DMS 273 (cell line): Measurements from ENCODE around the gene FAM110A.
"Not testable (repeated sequence)": the region's sequence is repeated elsewhere in the genome, so short reads cannot be mapped to it uniquely, and the experiment has no call there.

ENCODE experiments used
- DNase-seq: peaks from one replicate; lab custom pipeline; 2025; ENCODE audit not compliant: unreplicated experiment; lab: John Stamatoyannopoulos, UW

FAM110A gene

DNA sequence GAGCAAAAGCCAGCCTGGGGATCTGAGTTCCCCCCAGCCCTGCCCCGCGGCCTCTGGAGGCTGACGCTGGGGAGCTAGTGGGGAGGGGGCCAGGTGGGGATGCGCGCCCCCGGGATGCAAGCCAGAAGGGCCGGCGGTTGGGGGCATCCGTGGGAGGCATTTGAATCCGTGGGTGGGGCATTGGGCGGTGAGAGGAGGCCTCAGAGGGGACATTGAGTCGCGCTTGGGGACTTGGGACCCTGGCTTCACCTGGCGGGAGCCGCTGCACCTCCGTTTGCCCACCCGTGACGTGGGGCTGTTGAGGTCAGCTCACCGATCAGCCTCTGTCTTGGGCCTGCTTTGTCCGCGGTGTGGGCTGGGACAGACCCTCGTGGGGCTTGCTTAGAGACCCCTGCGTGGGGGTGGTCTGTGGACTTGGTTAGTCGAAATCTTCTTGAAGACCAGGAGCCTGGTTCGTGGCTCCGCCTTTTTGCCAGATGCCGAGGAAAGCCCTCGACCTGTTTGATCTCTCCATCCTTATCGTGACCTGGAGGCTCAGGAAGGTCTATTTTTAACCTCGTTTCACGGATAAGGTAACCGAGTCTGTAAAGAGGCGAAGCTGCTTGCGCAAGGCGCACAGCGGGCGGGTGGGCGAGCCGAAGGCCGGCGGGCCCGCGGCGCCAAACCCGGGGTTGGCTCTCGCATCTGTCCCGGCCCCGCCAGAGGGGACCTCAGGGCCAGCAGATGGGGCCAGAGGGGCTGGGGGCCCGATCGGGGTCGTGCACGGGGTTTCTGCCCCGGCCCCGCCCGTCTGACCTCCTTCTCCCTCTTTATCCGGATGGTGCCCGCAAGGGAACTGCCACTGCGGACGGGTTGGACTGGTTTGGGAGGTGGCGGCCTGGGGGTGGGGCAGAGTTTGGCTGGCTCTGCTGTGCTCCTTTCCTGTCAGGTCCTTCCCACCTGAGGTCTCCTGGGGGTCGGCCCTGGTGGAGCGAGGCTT, 8.3 kb downstream of the FAM110A start:
- no peak for DNase-seq

DNA sequence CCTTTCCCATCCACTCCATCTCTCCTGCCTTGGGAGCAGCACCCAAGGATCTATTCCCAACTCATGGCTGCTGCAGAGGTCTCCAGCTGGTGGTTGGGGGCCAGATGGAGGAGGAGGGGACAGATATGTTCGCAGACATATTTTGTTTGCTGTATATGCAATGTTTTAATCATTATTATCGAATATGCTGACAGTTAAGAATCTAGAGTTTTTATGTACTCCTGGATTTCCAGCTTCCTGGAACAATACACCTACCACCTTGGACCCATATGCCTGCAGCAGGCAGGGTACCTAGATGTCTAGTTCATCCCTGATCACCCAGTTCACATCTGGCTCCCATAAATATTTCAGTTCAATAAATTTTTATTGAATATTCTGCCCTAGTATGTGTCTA, 9.0 kb downstream of the FAM110A start:
- no peak for DNase-seq

DNA sequence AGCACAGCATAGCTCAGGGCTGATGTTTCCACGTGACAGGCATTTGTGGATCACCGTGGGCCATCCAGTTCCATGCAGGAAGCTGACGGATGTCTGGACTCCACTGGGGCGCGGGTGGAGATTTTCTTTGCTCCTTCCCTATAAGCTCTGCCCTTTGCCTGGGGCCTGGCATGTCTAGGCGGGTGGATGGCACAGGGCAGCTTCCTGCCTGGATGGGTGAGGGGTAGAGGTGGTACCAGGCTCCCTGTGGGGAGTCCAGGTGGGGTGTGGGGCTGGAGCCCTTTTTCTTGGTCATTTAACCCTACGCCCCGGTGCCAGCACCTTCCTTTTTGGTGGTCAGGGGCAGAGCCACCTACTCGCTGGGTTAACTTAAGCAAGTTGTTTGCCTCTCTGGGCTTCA, 10.4 kb downstream of the FAM110A start:
- no peak for DNase-seq

DNA sequence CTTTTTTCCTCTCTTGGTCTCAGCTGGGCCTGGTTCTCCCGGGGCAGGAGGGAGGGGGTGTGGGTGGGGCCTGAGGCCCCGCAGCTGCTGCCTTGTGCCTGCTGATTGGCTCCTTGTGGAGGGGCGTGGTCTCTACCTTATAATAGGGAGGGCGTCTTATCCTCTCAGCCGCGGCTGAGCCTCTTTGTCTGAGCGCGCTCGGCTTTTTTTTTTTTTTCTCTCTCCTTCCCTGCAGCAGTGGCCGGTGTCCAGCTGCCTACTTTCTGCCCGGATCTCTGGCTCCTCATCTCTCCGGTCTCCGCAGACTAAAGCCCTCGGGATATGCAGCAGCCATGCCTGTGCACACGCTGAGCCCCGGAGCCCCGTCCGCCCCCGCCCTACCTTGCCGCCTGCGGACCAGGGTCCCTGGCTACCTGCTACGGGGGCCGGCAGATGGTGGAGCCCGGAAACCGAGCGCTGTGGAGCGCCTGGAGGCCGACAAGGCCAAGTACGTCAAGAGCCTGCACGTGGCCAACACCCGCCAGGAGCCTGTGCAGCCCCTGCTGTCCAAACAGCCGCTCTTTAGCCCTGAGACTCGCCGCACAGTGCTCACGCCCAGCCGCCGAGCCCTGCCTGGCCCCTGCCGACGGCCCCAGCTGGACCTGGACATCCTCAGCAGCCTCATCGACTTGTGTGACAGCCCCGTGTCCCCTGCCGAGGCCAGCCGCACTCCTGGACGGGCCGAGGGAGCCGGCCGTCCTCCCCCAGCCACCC, 11.1 kb downstream of the FAM110A start:
- peak; percentile 96 for DNase-seq

DNA sequence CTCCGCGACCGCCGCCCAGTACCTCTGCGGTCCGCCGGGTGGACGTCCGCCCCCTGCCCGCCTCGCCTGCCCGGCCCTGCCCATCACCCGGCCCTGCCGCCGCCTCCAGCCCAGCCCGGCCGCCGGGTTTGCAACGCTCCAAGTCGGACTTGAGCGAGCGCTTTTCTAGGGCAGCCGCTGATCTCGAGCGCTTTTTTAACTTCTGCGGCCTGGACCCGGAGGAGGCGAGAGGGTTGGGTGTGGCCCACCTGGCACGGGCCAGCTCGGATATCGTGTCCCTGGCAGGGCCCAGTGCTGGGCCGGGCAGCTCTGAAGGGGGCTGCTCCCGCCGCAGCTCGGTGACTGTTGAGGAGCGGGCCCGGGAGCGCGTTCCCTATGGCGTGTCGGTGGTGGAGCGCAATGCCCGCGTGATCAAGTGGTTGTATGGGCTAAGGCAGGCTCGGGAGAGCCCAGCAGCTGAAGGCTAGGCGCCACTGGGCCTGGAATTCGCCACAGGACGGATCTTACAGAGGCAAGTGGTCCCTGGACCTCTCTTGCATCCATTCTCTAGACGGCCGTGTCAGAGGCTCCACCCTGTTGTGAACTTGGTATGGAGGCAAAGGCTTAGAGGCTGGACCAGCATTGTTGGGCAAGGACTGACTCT, 11.8 kb downstream of the FAM110A start:
- DNase-seq: no peak

DNA sequence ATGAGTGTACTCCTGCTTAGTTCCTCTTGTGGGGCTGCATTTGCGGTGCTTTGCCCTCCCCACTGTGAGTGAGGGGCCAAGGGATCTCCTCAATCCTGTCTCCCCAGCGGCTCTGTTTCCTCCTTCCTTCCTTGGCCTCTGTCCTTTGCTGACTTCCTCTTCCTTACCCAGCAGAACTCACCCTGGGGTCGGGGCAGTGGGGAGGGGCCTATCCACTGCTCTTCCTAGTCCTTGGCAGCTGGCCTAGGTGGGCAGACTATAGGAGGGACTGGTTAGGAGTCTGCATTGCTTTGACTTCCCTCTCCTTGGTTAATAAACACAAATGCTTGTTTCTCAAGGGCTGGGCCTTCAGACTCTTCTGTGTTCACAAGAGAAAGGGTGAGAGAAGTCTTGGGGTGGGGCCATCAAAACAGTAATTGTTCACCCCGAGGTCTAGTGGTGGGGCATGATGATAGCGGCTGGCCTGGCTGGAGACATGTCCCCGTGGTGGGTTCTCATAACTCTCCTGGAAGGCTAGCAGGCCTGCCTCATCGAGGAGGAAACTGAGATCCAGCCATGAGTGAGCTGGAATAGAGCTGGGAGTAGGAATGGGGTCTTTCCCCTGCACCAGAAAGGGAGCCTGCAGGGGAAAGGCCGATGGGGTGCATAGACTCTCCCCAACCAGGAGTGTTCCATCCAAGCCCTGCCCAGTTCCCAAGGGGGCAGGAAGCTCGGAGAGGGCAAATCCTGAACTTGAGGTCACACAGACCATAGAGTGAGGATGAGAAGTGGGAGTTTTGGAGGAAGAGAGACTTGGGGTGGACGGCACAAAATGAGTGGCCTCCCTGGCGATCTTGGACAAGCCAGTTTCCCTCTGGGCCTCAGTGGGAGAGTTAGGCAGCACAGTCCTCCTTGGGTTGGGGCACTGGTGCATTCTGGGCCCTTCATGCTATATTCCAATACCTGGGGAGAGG, 12.7 kb downstream of the FAM110A start:
- DNase-seq: no peak

DNA sequence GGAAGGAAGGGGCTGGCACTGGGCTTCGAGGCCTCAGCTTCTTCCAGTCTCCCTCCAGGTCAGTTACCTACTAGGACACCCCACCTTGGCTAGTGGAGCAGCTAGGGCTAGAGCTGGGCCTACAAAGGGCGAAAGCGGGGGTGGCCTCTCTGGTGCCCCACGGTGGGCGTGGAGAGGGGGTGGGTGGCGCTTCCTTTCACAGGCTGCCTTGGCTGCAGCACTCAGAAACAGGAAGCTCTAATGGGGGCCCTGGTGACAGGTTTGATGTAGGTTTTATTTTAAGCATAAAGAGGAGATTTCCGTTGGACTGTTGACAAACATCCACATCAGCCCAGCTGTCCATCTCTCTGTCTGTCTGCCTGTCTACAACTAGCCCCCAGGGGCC, 13.4 kb downstream of the FAM110A start:
- no peak for DNase-seq

DNA sequence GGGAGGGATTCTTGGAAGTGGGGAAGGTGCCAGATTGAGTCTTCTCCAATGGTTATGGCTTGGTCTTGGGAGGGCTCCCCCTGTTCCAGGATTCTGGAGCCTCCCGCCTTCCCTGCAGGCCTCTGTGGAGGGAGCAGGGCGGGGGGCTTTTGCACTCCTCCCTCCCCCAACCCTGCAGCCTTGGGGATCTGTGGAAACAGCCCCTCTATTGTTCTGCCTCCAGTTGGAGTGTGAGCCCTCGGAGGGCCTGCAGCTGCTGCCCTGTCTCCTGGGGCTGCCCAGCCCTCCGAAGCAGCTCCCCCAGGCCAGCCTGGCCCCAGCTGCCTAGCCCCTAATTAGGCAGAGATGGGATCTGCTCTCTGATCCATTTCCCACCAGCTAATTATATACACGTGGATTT, 14.7 kb downstream of the FAM110A start:
- DNase-seq: peak; percentile 39

DNA sequence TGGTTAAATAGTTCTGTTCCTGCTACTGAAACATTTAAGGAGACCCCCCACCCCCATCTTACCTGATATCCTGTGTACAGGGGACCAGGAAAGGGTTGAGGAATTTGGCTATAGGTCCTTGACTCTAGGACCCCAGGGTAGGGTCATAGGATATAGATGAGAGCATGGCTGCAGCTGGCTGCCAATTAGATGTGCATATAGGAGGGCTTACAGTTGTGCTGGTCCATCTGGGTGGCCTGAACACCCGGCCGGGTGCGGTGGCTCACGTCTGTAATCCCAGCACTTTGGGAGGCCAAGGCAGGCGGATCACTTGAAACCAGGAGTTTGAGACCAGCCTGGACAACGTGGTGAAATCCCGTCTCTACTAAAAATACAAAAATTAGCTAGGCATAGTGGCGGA, 15.2 kb downstream of the FAM110A start:
- DNase-seq: not testable (repeated sequence)

DNA sequence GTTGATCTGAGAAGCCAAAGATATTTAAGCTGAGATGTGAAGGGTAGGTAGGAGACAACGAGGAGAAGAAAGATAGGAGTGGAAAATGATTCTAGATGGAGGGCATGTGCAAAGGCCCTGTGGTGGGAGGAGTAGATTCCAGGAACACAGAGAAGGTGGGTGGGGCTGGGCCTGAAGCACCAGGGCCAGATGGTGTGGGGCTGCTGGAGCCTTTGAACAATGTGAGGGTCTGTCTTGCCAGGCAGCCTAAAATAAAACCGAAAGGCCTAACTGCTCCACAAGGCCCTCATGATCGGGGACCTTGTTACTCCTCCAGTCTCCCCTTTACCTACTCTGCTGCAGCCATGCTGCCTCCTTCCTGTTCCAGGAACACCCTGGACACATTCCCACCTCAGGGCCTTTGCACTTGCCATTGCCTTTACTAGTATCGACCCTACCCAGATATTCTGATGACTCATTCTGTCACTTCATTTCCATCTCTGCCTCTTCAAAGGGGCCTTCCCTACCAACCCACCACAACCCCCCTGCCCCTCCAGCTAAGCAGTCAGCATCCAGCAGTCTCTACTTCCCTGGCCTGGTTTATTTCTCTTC, 20.0 kb downstream of the FAM110A start:
- no peak for DNase-seq

DNA sequence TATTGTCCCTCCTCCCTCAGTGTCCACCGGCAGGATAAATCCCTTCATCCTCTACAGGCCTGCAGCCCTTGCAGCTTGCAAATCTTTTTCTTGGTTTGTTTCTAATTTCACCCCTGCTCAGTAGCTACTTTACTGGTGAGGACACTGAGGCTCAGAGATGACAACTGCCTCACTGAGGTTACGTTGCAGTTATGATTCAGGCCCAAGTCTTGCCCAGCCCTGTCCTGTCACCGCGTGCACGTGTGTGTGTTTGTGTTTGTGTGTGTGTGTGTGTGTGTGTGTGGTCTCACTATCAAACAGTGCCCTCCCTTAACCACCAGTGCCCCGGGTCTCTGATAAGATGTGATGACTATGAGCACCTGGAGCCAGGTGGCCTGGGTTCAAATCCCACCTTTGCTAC, 21.1 kb downstream of the FAM110A start:
- no peak for DNase-seq

DNA sequence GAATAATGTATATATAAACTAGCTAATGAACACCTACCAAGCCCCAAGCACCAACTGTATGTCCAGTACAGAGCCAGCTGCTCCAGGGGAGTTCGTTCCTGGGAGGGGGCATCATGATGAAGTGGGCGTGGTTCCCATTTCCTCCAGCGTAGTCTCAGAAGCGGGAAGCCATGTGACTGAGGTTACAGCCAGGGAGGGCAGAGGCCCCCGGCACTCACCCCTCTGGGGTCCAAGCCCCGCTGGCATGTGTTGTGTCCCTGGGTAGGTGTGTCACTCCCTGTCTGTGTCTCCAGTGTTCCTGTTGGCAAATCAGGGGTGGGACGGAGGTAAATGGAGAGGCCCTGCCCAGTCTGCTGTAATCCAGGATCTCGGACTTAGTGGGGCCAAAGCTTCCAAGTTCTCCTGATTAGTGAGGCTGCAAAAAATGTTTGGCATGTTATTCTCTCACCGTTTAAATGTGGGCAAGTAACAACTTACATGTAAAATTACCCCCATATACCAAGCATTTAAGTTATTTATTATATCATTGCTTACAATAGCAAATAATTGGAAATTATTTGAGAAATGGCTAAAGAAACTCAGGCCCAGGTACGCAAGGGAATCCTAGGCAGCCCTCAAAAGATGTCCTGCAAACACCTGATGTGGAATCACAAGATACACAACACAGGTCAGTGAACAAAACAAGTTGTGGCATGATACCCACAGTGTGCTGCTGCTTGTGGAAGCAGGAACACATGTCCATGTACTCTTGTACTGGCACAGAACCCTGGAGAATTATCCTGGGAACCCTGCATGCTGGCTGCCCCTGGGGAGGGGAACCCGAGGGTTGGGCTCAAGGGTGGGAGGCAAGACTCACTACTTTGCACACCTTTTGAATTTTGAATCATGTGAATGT, 22.2 kb downstream of the FAM110A start:
- no peak for DNase-seq

DNA sequence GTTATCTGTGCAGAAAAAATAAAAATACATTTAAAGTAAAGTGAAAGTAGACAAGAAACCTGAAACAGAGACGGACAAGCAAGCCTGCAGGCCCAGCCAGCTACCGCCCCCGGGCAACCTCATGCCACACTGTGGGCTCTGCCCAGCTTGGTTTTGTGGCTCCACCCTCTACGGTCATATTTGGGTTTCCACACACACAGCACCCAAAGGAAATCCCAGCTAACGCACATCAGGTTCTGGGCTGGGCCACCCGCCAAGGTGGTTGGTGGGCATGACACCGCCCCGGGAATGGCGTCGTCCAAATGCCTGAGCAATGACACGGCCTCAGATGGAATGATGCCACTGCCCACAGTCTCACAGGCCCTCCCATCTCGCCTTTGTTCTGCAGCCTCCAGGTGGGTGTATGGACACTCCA, 22.9 kb downstream of the FAM110A start:
- DNase-seq: peak; percentile 37

DNA sequence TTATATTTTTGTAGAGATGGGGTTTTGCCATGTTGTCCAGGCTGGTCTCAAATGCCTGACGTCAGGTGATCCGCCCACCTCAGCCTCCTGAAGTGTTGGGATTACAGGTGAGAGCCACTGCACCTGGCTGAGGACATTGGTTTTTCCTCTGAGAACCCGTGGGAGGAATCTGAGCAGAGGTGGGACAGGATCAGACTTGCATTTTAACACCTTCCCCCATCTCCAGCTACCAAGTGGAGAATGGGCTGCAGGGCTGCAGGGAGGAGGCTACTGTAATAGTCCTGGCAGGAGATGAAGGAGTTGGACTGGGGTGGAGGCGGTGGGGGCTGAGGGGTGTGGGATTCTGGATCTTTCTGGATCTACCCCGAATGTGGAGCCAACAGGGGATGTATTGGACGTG, 24.5 kb downstream of the FAM110A start:
- no peak for DNase-seq

DNA sequence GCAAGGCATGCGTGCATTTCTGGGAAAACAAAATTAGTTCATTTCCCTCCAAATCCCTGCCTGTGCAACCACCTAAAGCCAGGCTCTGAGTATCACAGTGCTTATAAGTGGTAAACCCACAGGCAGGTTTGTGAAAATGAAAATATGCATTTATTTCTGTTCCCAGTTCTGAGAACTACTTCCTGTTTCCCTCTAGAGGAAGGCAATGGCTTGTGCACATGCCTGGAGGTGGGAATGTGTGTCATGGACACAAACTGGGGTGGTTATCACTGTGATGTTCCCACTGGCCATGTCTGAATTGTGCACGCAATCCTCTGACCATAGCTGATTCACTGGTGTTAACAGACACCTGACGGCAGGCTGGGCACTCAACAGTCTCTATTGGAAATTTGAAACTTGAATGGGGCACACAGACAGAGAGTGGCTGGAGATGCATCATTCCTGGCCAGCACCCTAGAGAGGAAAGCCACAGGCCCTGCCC, 26.3 kb downstream of the FAM110A start:
- no peak for DNase-seq

DNA sequence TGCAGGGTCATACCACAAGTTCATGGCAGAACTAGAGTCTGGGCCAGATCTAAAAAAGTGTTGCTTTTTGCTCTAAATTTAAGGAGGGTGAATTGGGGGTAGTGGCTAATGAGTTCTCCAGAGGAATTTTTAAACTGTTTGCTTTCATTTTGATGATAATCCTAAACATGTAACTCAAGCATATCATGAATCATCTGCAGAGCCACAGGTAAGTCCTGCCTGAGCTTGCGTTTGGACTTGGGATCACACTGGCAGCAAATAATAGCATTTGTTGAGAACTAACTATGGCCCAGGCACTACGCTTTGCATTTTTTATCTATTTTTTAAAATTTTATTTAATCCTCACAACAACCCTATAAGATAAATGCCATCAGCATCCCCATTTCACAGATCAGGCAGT, 27.4 kb downstream of the FAM110A start:
- DNase-seq: no peak

DNA sequence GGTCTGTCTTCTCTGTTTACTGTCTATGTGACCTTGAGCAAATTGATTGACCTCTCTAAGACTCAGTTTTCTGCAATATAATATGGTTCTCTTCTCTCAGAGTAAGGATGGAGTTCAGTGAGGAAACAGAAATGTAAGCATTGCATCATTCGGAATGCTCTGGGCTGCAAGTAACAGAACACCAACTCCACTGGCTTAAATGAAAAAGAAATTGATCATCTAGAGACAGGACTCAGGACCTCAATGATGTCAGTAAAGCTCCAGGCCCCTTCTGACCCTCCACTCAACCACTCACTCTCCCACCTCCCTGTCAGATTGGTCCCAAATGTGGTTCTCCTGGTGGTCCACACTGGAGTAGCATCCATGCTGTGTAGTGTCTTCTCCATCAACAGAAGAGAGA, 31.9 kb downstream of the FAM110A start:
- DNase-seq: no peak

DNA sequence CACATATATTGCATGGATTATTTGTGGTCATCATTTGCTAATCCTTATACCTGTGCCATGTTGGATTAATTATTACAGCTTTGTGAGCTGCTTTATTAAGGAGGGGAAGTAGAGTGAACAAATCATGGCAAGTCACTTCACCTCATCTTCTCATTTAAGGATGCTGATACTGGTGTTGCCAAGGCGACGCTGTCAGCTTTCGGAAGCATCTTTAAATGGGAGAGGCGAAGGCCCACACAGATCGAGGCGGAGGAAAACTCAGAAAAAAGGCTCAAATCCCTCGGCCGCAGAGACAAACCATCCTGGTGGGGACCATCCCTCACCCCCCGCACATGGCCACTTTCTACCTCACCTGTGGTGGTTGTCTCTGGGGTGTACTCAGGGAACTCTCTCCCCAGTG, 34.8 kb downstream of the FAM110A start:
- DNase-seq: no peak

DNA sequence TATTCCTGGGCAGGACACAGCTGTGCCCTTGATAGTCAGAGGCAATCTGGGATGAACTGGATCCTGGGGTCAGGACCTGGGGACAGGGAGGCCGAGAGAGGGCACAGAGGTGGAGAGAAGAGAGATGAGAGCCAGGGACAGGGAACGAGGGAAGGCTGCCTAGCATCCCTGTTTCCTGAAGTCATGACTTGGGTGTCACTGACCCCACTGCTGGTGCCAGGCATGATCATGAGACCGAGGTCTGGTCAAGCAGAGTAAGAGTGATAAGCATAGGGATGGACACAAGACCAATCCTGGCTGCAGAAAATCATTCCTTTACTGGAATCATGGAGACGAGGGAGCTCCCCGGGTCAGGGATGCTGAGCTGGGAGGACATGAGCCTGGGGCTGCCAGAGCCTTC, 36.1 kb downstream of the FAM110A start:
- DNase-seq: no peak
